GM12801 (cell line): Measurements from ENCODE around the gene AP5M1.

Experiments
- TF ChIP-seq, protein P1 (sequence below): IDR thresholded peaks from one replicate; pipeline ENCODE4 v1.5.1; 2011; ENCODE audit warnings: control low read depth; ENCODE audit not compliant: insufficient read length; ENCODE audit errors: extremely low read depth

The AP5M1 gene

GRCh38 chr14:57275023-57275664 is 6.4 kb downstream of the AP5M1 start:
- TF ChIP-seq, protein P1, sequence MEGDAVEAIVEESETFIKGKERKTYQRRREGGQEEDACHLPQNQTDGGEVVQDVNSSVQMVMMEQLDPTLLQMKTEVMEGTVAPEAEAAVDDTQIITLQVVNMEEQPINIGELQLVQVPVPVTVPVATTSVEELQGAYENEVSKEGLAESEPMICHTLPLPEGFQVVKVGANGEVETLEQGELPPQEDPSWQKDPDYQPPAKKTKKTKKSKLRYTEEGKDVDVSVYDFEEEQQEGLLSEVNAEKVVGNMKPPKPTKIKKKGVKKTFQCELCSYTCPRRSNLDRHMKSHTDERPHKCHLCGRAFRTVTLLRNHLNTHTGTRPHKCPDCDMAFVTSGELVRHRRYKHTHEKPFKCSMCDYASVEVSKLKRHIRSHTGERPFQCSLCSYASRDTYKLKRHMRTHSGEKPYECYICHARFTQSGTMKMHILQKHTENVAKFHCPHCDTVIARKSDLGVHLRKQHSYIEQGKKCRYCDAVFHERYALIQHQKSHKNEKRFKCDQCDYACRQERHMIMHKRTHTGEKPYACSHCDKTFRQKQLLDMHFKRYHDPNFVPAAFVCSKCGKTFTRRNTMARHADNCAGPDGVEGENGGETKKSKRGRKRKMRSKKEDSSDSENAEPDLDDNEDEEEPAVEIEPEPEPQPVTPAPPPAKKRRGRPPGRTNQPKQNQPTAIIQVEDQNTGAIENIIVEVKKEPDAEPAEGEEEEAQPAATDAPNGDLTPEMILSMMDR, result no peak

- TF ChIP-seq, protein P1, result no peak
Measured at GRCh38 chr14:57277062-57277461, 8.3 kb downstream of the AP5M1 start.

GRCh38 chr14:57287745-57288144 is 19.0 kb downstream of the AP5M1 start:
- TF ChIP-seq, protein P1, result no peak

- TF ChIP-seq, protein P1, result no peak
Measured at GRCh38 chr14:57290751-57291150, 22.0 kb downstream of the AP5M1 start.

DNA sequence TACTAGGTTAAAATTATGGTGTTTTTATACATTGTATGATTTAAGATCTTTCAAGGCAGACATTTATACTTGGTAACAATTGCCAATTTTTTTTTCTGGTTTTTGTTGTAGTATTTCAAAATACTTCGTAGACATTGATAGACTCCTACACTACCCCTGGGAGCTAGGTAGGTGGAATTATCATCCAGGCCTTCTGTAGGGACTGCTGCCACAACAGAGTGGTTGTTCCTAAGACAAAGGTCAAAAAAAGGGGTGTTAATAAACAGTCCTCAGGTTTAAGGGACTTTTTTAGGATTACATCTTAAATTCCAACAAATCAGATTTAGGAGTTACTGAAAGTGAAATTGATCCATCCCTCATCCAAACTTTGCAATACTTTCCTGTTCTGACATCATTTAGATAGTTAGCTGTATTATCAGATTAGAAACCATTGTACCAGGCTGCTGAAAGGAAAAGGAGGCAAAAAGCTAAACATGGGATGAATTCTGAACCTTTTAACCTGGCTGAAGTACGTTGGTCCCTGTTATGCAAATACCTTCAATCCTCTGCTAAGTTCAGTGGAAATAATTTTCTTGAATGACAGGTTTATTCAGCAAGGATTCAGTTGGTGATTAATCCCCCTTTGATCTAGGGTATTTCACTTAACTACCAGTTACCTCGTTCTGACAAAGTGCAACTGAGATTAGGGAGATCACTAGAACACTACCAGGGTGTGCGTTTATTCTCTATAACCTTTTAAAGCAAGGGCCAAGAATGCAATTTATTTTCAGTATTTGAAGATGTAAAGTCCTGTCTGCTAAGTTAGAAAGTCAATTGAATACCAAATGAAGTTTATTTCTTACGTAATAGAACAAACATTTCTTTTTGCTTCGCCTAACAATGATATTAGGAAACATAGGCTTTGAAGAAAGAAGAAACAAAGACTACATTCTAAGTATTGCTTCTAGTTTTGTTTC is 23.2 kb downstream of the AP5M1 start:
- TF ChIP-seq, protein P1, result no peak

GRCh38 chr14:57293866-57294837 is 25.4 kb downstream of the AP5M1 start:
- TF ChIP-seq, protein P1, result no peak

- TF ChIP-seq, protein P1, result no peak
Measured at GRCh38 chr14:57295239-57295638, 26.5 kb downstream of the AP5M1 start.
